Mammary epithelial cell (primary cell): ENCODE results near the gene CGRRF1.

Source experiments
- CTCF ChIP-seq, 2 donors: IDR thresholded peaks in 1 of 2; conservative IDR thresholded peaks in 1 of 2; 2 replicates each; pipeline ENCODE4 v1.5.1; 2011 to 2012; ENCODE audit warnings: inconsistent platforms in 2 of 2, low read length in 2 of 2, mild to moderate bottlenecking in 2 of 2, control low read depth in 1 of 2, low read depth in 1 of 2; ENCODE audit not compliant: insufficient read depth in 1 of 2; ENCODE audit errors: extremely low read depth in 1 of 2
- EZH2 ChIP-seq: IDR thresholded peaks from 2 replicates; pipeline ENCODE4 v1.6.1; 2012; ENCODE audit warnings: low read length, inconsistent platforms, borderline replicate concordance

GRCh38 chr14:54565785-54566409 is 56.2 kb downstream of the CGRRF1 start:
- no peak for TF ChIP-seq CTCF (conservative IDR thresholded peaks at IDR 0.05 in 1 of 2, IDR thresholded peaks at IDR 0.05 in 1 of 2; ENCODE audit: extremely low read depth in 1 of 2, insufficient read depth in 1 of 2, low read depth in 1 of 2, low read length in 2 of 2)
- TF ChIP-seq EZH2, result no peak
